HG03575 (cell line): ENCODE results near the gene NCAPH2.

Source experiments
- ATAC-seq: cut with Tn5 transposase; IDR thresholded peaks from one replicate; pipeline ENCODE4 v1.9.1; 2021; ENCODE audit not compliant: unreplicated experiment, insufficient number of reproducible peaks, low FRiP score; ENCODE audit errors: extremely low read depth

Gene NCAPH2

DNA sequence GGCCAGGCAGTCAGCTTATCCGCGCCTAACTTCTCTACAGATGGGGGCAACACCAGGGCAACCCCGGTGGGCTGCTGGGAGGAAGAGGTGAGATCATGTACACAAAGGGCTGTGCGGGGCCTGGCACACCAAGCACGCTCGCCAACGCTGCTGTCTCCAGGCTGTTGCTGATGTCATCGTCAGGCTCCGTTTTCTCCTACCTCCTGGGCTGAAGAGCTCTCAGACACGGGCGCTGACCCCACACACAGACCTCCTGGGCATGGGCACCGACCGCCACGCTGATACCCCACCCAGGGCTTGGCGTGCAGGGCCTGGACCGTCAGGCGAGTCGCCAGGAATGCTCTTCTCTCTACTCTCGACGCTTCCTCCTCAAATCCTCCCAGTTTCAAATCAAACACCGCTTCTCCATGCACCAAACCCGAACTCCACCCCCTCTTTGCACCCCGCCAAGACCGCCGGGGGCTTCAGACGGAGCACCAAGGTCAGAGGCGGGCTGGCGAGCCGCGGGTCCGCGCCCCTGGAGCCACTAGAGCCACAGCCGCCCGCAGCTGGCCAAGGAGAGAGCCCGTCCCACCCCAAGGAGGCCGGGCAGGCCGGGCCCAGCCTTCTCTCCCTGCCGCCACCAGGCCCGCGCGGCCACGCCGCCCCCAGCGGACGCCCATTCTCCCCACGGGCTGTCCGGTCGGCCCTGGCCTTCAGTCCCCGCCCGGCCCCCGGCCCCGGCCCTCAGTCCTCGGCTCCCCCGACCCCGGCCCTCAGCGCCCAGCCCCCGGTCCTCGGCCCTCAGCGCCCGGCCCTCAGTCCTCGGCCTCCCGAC is 34.0 kb upstream of the NCAPH2 start:
- no peak for ATAC-seq

DNA sequence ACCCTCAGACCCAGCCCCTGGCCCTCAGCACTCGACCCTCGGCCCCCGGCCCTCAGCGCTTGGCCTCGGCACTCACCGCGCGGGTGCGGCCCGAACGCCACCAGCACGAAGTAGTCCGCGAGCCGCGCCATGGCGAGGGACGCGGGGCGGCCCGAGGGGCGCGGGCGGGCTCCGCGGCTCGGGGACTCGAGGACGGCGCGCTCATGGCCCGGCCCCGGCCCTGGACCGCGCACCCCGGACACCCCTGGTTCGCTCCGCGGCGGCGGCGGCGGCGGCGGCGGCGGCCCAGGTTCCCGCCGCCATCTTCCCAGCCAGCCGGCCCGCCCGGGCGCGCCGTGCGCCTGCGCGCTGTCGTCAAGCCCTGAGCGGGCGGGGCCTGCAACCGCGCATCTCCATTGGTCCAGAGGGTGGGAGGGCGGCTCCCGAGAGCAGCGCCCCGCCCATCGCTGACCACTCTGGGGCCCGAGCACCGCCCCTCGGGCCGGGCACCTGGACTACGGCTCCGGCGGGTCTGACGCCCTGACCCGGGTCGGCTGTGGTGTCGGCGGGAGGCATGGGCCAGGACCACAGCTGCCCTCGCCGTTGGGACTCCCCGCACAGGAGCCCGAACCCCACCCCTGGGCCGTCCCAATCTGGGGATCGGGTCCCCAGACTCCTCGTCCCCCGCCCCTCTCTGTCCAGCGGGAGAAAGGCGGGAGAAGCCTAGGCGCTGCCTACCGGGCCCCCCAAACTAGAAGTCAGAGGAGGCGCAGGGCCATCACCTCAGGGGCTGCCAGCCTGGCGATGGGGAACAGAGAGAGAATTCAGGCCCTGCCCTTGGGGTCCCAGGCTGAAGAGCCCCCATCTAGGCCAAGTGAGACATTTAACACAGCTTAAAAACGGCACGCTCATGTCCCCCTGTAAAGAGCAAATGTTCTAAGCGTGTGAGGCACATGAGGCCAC is 33.0 kb upstream of the NCAPH2 start, which contains the start of gene SBF1:
TSS of gene SBF1 (minus strand) at position 326 of the 942 bp plus-strand sequence. CDS start at position 131, 195 bp downstream.
- ATAC-seq, result no peak

DNA sequence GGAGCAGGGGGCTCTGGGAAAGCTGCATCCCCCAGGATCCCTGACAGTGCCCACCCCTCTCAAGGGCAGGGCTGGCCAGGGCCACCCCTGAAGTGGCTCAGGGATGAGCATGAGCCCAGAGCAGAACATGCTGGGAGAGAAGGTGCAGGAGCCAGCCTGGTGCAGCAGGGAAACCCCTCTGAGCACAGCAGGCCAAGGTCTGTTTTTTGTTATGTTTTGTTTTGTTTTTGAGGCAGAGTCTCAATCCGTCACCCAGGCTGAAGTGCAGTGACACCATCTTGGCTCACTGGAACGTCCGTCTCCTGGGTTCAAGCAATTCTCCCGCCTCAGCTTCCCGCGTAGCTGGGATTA is 32.4 kb upstream of the NCAPH2 start:
- ATAC-seq, result no peak

DNA sequence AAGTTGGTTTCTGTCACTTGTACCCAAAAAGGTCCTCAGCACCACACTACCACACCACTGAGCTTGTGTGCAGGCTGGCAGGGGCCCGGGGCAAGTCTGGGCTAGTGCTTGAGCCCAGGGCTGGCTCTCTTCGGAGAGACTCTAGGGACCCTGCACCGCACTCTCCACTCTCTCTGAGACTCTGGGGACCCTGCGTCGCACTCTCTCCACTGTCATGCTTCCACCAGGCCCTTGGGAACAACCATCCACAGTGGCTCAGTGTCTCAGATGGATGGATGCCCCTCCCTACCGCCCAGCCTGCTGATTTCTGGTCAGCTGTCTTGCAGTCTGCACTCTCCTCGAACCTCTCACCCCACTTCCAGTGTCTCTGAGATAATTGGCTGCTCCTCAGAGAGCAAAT is 31.2 kb upstream of the NCAPH2 start:
- ATAC-seq, result no peak

DNA sequence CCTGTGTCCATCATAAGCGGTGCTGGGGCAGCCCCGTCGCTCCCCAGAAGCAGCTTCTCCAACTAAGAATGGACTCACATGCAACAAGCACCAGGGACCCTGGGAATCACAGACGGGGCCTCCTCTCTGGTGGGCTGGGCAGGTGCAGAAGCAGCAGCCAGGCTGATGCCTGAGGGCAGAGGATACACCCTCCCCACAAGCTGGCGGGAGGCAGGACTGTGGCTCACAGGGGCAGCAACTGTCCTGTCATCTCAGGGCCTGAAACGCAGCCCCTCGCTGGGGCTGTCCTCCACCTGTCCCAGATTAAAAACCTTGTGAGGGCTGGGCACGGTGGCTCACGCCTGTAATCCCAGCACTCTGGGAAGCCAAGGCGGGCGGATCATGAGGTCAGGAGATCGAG is 30.1 kb upstream of the NCAPH2 start:
- ATAC-seq, result no peak

DNA sequence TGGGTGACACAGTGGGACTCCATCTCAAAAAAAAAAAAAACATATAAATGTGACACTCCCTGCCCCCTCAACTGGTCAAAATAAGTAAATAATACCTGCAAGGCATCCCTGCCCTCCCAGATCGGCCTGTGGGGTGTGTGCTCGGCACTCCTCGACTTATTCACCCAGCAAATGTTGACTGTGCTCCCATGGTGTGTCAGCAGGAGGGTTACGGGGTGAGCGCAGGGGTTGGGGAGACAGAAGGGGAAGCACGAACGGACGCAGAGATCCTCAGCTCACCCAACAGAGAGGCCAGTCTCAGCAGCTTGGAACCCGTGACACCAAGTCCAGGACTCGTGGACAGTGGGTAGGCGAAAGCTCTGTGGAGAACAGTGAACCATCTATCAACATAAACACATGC is 28.3 kb upstream of the NCAPH2 start:
- ATAC-seq, result no peak

DNA sequence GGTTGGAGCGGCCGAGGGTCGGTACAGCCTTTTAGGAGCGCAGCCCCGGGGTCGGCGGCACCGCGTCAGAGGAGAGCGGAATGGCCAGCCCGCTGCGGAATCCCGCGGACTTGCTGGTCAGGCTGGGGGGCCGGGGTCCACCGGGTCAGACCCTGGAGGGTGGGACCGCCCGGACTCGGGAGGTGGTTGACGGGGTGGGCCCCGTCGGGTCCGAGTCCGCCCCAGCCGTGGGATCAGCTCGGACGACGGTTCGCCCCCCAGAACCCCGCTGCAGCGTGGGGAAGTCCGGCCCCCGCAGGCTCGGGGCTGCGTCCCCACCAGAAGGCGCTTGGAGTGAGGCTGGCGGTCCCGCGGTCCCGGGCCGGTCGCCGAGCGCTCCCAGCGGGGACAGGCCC is 27.0 kb upstream of the NCAPH2 start:
- no peak for ATAC-seq

DNA sequence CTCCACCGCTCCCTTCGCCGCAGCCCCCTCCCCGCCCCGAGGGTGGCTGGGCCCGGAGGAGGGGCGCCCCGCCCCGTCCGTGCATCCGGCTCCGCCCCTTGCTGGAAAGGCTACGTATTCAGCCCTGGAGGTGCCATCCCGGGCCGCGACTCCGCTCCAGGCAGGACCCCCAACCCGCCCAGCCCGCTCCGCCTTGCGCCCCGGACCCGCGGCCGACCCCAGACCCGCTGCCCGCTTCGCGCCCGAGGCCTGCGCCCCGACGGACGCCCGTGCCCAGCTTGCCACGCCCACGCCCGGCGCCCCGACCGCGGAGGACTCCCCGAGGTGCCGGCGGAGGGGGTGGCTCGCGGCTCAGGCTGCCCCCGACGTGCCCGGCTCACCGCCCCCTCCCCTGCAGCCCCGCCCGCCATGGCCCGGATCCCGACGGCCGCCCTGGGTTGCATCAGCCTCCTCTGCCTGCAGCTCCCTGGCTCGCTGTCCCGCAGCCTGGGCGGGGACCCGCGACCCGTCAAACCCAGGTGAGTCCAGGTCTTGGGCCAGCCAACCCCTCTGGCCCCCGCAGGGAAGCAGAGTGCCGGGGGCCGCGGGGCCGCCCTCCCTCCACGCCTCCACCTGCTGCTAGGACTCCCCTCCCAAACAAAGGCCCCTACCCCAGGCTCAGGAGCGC is 26.5 kb upstream of the NCAPH2 start, which contains the start of gene ADM2:
TSS of gene ADM2 (plus strand) at position 104 of the 667 bp plus-strand sequence. CDS start at position 409, 305 bp downstream.
- ATAC-seq, result no peak

DNA sequence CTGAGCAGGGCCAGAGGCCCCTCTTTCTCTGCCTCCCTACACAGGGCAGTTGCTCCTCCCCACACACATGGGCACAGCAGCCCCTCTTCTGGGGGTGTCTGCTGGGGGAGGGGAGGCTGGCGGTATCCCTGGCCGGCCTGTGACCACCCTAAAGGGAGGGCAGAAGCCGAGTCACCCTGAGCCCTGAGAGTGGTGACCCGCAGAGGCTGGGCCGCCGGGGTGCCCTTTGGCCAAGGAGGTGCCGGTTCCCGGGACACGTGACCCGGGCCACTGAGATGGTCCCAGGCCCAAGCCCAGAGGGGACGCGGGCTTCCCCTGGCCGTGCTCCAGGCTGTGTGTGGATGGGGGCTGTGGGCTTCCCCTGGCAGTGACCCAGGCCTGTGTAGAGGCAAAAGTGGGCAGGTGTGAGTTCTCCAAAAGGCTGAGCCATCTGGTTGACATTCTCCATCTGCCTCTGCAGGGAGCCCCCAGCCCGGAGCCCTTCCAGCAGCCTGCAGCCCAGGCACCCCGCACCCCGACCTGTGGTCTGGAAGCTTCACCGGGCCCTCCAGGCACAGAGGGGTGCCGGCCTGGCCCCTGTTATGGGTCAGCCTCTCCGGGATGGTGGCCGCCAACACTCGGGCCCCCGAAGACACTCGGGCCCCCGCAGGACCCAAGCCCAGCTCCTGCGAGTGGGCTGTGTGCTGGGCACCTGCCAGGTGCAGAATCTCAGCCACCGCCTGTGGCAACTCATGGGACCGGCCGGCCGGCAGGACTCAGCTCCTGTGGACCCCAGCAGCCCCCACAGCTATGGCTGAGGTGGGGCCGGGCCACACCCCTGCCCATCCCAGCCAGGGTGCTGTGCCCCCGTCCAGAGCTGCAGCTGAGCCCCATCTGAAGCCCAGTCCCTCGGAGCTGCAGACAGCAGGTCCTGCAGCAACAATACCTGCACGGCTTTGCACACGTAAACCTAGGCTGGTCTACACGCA is 25.6 kb upstream of the NCAPH2 start:
- ATAC-seq, result no peak

DNA sequence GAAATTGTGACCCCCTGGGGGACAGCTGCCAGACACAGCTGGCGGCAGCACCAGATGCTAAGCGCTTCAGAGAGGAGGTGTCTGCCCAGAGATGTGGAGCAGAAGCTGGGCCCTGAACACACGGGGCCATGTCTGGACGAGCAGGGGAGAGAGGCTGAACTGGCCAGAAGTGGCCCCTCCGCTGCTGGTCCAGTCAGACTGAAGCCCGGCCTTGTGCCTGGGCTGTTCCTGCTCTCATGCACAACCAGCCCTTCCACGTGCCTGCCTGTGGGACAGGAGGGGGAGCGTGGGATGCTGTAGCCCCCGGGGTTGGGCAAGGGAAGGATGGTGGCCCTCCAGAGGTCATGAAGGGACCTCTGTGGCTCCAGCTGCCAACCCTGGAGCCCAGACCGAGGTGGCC is 24.9 kb upstream of the NCAPH2 start:
- ATAC-seq, result no peak

DNA sequence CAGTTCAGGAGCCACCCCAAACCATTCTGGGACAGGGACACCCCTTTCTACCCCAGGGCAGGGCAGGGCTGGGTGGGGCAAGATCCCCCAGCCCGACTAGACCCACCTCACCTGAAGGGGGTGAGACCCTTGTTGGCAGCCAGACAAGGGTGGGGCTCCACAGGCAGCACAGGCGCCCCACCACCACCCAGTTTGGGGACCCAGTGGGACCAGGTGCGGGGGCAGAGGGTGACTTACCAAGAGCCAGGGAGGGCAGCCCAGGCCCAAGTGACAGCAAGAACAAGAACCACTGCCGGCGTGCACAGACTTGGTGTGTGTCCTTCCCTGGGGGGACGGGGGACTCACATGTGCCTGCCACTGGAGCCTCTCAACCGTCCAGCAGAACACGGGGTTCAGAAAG is 24.5 kb upstream of the NCAPH2 start:
- no peak for ATAC-seq

DNA sequence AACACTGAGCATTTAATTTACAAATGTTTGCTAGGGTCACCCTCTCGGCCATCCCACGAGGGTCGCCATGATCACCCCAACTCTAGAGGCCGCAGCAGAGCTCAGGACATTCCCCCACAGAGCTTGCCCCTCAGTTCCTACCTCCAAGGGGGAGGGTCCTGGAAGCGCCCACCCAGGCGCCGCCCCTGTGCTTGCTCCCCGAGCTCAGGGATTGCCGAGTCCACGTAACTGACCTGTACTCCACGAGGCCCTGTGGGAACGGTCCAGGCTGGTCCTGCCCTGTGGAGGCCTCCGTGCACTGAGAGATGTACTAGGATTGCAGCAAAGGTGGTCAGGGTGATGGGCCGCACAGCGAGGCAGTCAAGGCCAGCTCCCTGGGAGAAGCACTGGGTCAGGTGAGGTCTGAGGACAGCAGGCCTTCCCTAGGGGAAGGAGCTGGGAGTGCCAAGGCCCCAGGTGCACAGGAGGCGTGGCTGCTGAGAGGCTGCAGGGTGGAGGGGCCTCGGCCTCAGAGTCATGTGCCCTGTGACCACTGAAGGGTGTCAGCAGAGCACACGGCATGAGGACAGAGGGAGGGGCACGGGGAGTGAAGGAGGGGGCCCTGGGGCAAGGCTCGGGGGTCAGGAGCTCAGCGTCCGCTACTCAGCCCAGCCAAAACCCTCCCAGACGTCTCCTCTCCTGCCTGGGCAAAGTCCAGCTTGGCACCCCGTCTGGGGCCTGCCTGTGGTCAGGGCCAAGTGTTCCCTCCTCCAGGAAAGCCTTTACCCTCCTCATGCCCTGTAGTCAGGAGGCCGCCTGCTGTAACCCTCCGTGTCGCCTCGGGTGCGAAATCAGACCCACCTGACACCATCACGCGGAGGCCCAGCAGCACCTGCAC is 23.8 kb upstream of the NCAPH2 start:
- no peak for ATAC-seq

DNA sequence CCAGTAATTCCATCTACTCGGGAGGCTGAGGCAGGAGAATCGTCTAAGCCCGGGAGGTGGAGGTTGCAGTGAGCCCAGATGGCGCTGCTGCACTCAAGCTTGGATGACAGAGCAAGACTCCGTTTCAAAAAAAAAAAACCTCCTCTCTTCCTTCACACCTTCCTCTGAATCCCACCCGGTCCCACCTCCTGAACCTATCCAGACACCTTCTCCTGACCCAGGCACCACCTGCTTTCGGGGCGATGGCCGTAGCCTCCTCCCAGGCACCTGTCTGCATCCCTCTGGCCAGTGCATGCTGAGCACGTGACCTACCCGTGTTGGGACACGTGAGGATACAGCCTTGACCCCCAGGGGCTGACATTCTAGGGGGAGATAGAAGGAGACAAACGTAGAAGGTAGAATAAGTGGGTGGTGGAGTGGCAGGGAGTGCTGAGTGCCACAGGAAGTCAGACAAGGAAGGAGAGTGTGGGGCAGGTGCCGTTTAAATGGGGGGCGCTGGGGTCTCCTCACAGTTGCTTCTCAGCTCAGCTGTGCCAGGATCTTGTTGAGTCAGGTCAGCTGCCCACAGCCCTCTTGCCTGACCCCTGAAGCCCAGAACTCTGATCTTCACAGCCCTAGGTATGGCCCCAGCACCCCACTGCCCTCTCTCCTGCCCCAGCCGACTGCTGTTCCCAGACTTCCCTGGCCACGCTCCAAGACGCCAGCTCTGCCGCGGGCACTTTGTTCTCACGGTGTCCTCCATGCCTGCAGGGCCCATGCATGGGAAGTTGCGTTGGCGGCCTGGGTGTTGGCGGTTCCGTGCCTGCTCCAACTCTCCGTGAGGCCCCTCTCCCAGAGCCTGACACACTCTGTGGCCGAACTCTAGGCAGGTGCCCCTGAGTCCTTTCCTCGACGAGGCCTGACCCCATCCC is 22.5 kb upstream of the NCAPH2 start:
- ATAC-seq, result no peak

DNA sequence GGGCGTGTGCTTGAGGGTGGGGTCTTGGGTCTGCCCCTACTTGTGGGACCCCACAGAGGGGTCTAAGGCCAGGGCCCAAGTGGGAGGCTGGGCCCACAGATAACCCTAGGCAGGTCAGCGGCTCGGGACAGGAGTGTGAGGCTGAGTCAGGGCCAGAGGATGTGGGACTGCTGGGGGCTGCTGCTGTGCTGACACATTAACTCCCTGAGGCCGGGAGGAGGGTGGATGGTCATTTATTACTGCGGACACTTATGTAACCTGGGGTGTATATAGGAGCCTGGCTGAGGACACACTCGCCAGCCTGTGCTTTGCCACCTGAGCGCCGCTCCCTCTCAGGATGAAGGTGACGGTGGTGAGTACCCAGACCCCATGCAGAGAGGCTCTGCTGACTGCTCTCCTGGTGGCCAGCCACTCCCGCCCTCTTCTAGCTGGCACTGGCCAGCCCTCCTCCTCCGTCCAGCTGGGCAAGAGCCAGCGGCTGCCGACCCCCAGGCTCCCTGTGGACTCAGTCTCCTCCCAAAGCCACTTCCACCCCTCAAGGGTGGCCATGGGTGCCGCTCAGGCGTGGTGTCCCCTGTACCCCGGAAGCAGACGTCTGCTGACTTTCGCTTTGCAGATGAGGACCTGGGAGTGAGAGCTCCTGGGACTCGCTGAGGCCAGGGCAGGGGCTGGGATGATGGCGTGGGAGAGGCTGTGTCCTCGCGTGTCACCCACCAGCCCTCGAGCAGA is 21.3 kb upstream of the NCAPH2 start, which contains the start of gene MIOX:
TSS of gene MIOX (plus strand) at position 299 of the 729 bp plus-strand sequence. CDS start at position 338, 39 bp downstream.
- no peak for ATAC-seq

DNA sequence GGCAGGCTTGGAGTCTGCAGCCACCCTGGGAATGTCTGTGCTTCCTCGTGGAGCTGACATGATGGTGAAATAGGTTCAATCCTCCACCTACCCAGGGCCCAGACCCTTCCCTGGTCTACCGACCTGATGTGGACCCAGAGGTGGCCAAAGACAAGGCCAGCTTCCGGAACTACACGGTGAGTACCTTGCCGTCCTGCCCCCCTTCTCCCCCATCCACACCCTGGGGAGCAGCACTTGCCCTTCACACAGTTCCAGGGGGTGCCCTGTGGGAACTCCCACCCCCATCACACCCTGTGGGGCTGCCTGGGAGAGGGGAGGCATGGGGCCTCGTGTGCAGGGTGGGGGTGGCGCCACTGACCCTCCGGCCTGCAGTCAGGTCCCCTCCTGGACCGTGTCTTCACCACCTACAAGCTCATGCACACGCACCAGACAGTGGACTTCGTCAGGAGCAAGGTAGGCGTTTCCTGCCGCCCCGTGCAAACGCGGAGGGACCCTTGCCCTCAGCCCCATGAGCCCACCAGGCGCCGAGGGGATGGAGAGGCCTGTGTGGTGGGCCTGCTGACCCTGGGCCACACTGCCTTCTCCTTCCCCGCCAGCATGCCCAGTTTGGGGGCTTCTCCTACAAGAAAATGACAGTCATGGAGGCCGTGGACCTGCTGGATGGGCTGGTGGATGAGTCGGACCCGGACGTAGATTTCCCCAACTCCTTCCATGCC is 20.6 kb upstream of the NCAPH2 start:
- no peak for ATAC-seq
